CD4-positive, alpha-beta T cell treated with Interleukin-2 at 100 ng/mL for 4 hours (primary cell): ENCODE measurements around the gene HDAC1.
"Not testable (repeated sequence)": the region's sequence is repeated elsewhere in the genome, so short reads cannot be mapped to it uniquely, and the experiment has no call there.

Experiments
- DNase-seq: peaks from one replicate; pipeline ENCODE4 v3.0.0-alpha.2; 2020; ENCODE audit warnings: low spot score

The HDAC1 gene

GRCh38 chr1:32349211-32349708, 57.4 kb downstream of the HDAC1 start:
- no peak for DNase-seq

- DNase-seq, result peak; percentile 73
These were observed 59.0 kb downstream of the HDAC1 start for GRCh38 chr1:32350785-32351398.

- peak; percentile 91 for DNase-seq
These were observed 59.7 kb downstream of the HDAC1 start for GRCh38 chr1:32351399-32352238.

- no peak for DNase-seq
These were observed 60.4 kb downstream of the HDAC1 start for GRCh38 chr1:32352239-32352745.

DNA sequence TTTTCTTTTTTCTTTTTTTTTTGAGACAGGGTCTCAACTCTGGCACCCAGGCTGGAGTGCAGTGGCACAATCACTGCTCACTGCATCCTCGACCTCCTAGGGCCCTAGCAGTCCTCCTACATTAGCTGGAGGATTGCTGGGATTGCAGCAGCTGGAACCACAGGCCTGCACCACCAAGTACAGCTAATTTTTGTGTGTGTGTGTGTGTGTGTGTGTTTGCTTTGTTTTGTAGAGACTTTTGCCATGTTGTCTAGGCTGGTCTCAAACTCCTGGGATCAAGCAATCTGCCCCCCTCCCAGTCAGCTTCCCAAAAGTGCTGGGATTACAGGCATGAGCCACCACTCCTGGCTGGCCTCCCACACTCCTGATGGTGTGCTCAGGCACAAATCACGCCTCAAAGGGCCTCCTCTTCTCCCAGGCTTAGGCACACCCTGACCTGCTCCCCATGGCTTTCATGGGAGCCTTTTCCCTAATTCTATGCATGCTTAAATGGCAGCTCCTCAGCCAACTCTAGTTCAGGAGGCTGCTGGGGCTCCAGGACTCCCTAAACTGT, 61.0 kb downstream of the HDAC1 start:
- DNase-seq, result no peak

GRCh38 chr1:32353431-32353830, 61.5 kb downstream of the HDAC1 start:
- DNase-seq, result no peak

GRCh38 chr1:32353886-32354570, 62.1 kb downstream of the HDAC1 start:
- no peak for DNase-seq

DNA sequence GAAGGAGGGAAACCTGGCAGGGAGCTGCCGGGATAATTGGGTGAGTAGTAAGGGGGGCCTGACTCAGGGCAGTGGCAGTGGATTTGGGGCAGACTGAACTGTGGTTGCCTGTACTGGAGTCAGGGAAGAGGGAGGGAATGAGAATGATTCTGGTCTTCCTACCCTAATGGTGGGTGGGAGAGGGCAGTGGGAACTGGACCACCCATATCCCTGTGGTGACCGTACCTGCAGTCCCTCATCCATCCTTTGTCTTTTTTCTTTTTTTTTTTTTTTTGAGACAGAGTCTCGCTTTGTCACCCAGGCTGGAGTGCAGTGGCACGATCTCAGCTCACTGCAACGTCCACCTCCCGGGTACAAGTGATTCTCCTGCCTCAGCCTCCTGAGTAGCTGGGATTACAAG, 63.9 kb downstream of the HDAC1 start:
- not testable (repeated sequence) for DNase-seq

DNA sequence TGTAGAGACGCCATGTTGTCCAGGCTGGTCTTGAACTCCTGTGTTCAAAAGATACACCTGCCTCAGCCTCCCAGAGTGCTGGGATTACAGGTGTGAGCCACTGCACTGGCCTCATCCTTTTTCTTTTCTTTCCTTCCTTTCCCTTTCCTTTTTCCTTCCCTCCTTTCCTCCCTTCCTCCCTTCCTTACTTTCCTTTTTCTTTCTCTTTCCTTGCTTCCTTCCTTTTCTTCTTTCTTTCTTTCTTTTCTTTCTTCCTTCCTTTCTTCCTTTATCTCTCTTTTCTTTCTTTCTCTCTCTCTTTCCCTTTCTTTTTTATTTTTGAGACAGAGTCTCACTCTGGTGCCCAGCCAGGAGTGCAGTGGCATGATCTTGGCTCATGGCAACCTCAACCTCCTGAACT, 64.6 kb downstream of the HDAC1 start:
- no peak for DNase-seq

DNA sequence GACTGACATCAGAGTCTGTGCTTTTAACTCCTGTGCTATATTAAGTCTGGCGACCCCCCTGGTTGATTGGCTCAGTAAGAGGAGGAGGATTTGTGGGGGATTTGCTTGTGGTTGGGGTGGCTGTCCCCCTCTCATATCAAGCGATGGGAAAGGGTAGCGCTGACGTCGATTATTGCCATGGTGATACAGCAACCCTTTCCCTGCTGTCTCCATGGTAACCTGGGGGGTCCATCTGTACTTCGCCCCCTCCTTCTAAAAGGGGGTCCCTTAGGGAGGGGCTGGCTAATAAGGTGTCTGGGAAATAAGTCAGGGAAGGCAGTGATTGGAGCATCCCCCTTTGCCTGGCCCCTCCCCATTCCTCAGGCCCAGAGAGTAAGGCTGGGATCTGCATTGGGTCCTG, 65.7 kb downstream of the HDAC1 start:
- no peak for DNase-seq

DNA sequence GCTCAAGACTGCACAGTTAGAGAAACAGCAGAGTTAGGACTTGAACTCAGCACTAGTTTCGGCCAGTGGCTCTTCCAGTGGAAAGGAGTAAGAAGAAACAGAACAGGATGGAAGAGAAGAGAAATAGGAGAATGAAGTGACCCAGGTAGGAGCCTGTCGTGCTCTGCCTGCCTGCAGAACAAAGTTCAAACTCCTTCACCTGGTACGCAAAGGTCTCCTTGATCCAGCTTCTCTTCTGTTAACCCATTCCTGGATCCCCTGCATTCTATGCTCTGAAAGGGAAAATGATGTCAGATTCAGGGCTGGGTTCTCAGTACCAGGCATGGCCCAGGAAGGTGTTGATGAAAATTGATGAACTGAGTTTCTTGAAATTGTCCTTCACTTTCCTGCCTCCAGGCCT, 66.6 kb downstream of the HDAC1 start:
- no peak for DNase-seq

DNA sequence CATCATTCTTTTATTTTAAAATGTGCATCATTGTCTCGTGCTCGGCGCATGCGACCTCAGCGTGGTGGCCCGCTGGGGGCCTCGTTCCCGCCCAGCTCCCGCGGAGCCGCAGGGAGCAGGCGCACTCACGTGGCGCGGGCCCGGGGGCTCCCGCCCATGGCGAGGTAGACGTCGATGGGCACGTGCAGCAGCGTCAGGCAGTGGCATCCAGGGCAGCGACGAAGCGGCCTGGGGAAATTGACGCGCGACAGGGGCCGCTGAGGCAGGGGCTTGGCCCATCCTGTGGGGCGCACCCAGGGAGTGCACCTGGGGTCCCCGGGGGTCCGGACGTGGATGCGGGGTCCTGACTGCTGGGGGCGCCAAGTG, 69.4 kb downstream of the HDAC1 start:
- DNase-seq, result no peak

GRCh38 chr1:32361674-32362473, 70.0 kb downstream of the HDAC1 start:
- no peak for DNase-seq

- no peak for DNase-seq
These were observed 70.8 kb downstream of the HDAC1 start, which contains the start of the genes FAM229A and TSSK3 for GRCh38 chr1:32362474-32363313. FAM229A (minus strand) TSS chr1:32362485; CDS start chr1:32362091, 394 bp downstream. TSSK3 (plus strand) TSS chr1:32362539; CDS start chr1:32362702, 163 bp downstream.

DNA sequence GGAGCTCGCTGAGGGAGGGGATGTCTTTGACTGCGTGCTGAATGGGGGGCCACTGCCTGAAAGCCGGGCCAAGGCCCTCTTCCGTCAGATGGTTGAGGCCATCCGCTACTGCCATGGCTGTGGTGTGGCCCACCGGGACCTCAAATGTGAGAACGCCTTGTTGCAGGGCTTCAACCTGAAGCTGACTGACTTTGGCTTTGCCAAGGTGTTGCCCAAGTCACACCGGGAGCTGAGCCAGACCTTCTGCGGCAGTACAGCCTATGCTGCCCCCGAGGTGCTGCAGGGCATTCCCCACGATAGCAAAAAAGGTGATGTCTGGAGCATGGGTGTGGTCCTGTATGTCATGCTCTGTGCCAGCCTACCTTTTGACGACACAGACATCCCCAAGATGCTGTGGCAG, 71.8 kb downstream of the HDAC1 start:
- no peak for DNase-seq

GRCh38 chr1:32364836-32365235, 73.0 kb downstream of the HDAC1 start:
- no peak for DNase-seq

GRCh38 chr1:32365445-32365844, 73.6 kb downstream of the HDAC1 start:
- DNase-seq, result no peak

DNA sequence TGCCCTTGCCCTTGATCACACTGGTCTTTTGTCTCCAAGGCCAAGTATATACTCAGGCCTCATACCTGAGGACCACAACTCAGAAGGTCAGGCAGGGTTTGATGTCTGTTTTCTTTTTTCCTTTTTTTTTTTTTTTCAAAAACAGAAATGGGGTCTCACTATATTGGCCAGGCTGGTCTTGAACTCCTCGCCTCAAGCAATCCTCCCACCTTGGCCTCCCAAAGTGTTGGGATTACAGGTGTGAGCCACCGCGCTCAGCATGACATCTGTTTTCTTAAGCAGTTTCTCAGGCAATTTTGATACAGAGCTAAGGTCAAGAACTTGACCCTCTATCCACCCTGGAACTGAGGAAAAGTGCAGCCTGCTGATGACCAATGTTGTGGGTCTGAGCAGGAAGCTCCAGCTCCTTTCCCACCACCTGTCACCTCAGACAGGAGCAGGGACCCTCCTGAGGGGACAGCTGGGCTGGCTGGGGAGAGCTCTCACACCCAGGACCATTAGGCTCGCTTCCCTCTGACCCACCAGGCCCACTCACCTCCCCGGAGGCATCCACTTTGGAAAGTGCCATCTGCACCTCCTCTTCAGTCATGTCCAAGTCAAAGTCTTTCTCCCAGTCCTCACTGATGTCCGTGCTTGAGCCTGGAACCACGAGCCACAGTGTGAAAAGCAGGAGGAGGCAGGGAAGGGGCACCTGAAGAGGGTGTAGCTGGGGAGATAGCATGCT, 76.2 kb downstream of the HDAC1 start:
- DNase-seq, result no peak

DNA sequence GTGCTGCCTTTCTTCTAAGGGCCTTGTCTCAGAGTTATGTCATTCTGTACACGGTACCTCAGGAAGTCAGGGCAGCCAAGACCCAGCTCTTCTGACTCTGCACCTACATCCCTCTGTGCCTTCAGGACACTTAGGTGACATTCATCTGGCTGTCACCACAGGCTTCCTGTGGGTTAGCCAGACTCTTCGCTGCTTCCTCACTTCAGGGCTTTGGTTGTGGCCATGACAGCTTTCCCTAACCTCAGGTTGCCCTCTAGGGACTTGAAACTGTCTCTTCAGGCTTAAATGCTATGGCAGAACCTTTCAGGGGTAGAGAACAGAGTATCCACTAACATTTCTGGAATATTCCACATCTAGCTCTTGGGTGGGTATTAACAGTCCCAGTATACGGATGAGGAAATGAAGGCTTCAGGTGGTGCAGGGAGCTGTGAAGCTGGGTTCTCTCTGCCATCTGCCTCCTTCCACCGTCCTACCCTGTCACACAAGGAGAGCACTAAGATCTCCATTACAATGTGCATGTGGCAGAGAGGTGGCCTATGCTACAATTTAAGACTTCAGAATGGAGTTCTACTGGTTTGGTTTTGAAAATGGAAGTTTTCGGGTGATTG, 80.4 kb downstream of the HDAC1 start:
- DNase-seq, result peak; percentile 77
